Skin of body (tissue), 3 donors: ENCODE results near the gene SERPINE3. TPM values are rescaled to one million over a fixed set of nuclear protein-coding genes. Genes with fewer than 3 reads are reported as not detected.

Experiments used
- DNase-seq: peaks from one replicate; lab custom pipeline; 2025; lab: John Stamatoyannopoulos, UW
- small RNA-seq: library from RNA; depleted of rRNA; stranded (forward); fragments of <200 nt; gene quantifications from one replicate; pipeline ENCODE3, GENCODE V24; 2014; ENCODE audit warnings: low replicate concordance
- total RNA-seq: library from RNA; depleted of rRNA; stranded (reverse); fragments of >200 nt; gene quantifications from one replicate; pipeline ENCODE4 v1.2.3, GENCODE V29; 2014

Gene SERPINE3
- total RNA-seq, 1 donor from 2014 or later = not detected

DNA sequence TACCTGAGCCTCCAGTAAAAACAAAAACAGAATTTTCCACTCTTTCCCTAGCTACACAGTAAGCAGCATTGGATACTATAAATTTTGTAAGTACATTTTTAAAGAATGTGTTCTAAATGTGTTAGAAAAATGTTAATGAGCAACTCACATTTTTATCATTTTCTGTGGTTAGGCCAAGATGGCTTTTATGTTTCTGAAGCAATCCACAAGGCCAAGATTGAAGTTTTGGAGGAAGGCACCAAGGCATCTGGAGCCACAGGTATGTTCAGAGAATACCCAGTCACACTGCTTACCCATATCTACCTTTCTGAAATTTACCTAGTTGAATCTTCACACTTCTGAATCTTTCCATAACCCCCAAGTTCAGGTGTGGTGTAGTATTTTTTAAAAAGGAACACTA, 21.6 kb downstream of the SERPINE3 start:
- no peak for DNase-seq

DNA sequence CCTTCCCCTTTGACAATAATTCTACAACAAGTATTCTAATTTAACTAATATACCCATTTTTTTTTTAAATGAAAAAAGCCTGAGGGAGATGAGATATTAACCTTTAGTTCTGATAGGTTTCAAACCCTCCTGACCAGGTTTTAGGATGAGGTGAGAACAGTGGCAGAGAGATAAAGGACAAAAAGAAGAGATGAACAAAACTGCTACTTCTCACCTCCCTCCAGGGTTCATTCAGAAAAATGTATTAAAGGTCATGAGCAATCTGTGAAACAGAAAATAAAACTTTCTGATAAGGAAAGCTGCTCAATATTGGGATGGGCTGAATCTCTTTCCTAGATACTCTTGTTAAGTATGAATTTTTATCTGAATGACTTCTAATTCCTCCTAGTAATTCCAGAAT, 24.1 kb downstream of the SERPINE3 start:
- no peak for DNase-seq

GRCh38 chr13:51364404-51365008, 25.0 kb downstream of the SERPINE3 start:
- no peak for DNase-seq

DNA sequence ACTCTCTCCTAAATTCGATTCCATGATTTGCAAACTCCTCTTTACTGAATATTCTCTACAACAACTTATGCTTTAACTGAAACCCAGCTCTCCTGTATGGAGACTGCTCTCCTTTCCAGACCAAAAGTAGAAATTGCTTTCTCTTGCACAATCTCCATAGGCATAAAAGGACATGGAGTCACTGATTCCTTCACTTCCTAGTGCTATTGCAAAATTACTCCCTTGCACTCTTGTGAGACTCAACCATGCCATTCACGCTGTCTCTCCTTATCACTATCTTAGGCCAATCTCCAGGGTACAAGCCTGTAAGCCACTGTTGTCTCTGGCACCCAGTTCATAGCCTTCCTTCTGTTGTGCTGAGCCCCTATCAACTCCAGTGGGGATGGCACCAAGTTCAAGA, 30.6 kb downstream of the SERPINE3 start:
- DNase-seq = no peak

DNA sequence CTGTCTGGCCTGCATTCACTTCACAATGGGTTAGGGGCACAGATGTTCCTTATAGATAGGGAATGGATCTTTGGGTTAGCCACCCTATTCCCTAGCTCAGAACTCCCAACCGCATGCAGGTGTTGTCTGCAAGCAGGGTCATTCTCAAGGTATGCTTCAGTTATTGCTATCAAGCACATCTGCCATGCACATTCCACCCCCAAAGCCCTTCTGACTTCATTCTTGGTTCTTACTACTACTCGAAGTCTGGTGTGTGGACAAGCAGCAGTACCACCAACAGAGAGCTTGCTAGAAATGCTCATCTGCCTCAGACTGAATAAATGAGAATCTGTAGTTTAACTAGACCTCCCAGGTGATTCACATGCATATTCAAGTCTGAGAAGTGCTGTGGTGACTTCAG, 31.3 kb downstream of the SERPINE3 start:
- no peak for DNase-seq

GRCh38 chr13:51371768-51372399, 32.4 kb downstream of the SERPINE3 start:
- no peak for DNase-seq

- no peak for DNase-seq
Observed at GRCh38 chr13:51373451-51373850, 34.0 kb downstream of the SERPINE3 start.

- no peak for DNase-seq
Observed at GRCh38 chr13:51380269-51380668, 40.8 kb downstream of the SERPINE3 start.

- no peak for DNase-seq
Observed at GRCh38 chr13:51385114-51385513, 45.6 kb downstream of the SERPINE3 start.

DNA sequence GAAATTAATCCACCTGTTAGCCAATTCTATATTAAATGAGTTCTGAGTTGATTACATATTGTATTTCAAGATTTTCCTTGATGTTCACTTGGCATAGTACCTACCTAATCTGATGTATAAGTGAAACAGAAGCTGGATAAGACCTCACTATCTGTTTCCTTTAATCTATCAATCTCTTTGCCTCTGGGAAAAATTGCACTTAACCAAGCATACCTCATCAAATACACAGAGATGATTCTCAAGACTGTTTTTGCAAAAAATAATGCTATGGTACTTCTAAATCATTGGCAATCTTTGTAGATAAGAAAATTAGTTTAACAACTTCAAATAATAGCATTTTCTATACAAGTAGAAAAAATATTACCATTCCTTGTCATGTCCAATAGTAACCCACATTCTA, 55.2 kb downstream of the SERPINE3 start:
- no peak for DNase-seq

- no peak for DNase-seq
Observed at GRCh38 chr13:51396352-51396751, 56.9 kb downstream of the SERPINE3 start.

DNA sequence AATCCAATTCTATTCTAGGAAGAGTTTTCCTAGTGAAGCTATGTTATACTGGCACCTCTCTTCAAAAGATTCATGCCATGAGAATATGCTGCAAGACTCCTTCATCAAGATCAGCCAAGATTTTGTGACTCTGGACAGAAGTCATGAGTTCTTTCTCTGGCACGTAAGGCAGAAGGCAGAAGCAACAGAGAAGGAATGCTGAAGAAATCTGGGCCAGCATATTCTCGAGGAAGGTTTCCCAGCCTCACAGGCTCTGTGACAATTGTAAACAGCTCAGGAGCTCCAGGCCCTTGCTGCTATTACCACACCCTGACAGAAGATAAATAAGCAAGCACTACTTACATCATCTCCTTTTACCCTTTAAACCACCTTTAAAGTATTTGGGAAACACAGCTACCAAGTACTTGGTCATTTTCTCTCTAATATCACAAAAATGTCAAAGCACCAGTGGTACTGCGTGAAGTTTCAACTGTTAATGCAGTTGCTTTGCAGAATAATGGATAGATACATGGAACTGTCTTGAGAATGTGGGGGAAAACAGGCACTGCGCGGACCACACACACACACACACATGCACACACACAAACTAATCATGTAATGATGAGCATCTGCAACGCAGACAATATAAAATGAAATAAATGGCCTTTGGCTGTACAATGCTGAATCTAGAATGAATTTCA, 57.9 kb downstream of the SERPINE3 start:
- peak; percentile 26 for DNase-seq

DNA sequence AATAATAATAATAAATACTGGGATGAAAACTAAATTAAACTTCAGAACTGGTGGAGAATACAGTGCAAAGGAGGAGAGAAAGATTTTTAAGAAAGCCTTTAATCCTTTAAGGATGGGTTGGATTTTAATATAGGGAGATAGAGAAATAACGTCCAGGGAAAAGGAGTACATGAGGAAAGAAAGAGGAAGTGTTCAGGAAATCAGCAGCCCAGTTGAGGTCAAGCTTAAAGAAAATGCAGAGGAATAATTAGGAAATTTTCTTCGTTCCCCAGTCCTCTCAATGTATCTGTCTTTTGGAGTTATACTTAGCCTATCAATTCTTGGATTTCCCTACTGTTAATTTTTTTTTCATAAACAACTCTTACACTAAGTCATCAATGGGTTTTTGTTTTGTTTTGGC, 65.7 kb downstream of the SERPINE3 start:
- DNase-seq = no peak

DNA sequence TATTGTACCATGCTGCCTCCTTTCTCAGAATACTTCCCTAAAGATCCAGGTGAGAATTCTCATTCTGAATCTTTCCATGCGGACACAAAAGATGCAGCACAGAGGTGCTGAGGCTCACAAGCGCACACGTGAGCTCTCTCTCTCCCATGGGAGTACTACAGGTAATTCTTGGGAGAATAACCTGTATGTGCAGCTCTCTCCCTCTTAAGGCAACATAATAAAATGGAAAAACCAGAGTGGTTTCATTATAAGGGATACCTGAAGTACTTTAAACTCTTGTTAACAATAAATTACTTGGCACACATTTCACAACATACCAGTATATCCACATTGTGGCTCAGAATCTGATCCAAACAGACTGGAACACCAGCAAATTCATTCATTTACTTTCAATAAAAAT, 72.9 kb downstream of the SERPINE3 start:
- DNase-seq = no peak

Small RNA genes within 50 kb of the gene (small RNA-seq; reads per million reads assigned to genes)
- not detected for gene MIR5693

Other genes starting within 250 kb of the SERPINE3 start
- not detected for gene C13orf42, start 228.4 kb upstream of the SERPINE3 start, total RNA-seq
- 0.69 TPM for gene FAM124A, start 117.3 kb upstream of the SERPINE3 start, total RNA-seq
- 44.3 TPM for gene INTS6, start 113.3 kb downstream of the SERPINE3 start, total RNA-seq
- 28.9 TPM for gene WDFY2, start 244.8 kb downstream of the SERPINE3 start, total RNA-seq